ENCODE results near the gene ADTRP. TPM values are rescaled to one million over a fixed set of nuclear protein-coding genes. Genes with fewer than 3 reads are reported as not detected.

Gene ADTRP
- total RNA-seq, 1 donor from 2014 or later = 42.5 TPM

GRCh38 chr6:11738234-11738633 lies 40.4 kb downstream of the ADTRP start:
- Histone ChIP-seq H3K36me3 (no peaks in the 10 kb centered on the region), H3K4me1 (peaks cover 7% of the 10 kb centered on the region), H3K4me3 (no peak overlapping the region), H3K27me3 (ENCODE audit: low read depth) (no peaks in the 10 kb centered on the region), H3K9me3 (no peaks in the 10 kb centered on the region), H3K27ac (no peak overlapping the region)
- TF ChIP-seq CTCF (IDR thresholded peaks at IDR 0.05) = no peak
- intact Hi-C loops (cut with DNase I) = no loop called here
- ATAC-seq = no peak
- DNase-seq = no peak

- Histone ChIP-seq H3K9me3 (no peaks in the 10 kb centered on the region), H3K4me1 (peaks cover 6% of the 10 kb centered on the region), H3K27me3 (ENCODE audit: low read depth) (no peaks in the 10 kb centered on the region), H3K36me3 (no peaks in the 10 kb centered on the region), H3K4me3 (no peak overlapping the region), H3K27ac (no peak overlapping the region)
- intact Hi-C loops (cut with DNase I) = no loop called here
- DNase-seq = no peak
- no peak for ATAC-seq
- TF ChIP-seq CTCF (IDR thresholded peaks at IDR 0.05) = no peak
Observed at GRCh38 chr6:11736601-11737000, 42.0 kb downstream of the ADTRP start.

- Histone ChIP-seq H3K36me3 (no peaks in the 10 kb centered on the region), H3K27me3 (ENCODE audit: low read depth) (no peaks in the 10 kb centered on the region), H3K9me3 (no peaks in the 10 kb centered on the region), H3K27ac (no peak overlapping the region), H3K4me3 (no peak overlapping the region), H3K4me1 (peaks cover 16% of the 10 kb centered on the region)
- TF ChIP-seq CTCF (IDR thresholded peaks at IDR 0.05) = no peak
- DNase-seq (no peak), ATAC-seq (no peak)
- intact Hi-C loops (cut with DNase I) = no loop called here
Observed at GRCh38 chr6:11734861-11735613, 43.6 kb downstream of the ADTRP start.

- Histone ChIP-seq H3K27ac (peak overlapping the region; percentile 61), H3K4me1 (peaks cover 13% of the 10 kb centered on the region), H3K9me3 (no peaks in the 10 kb centered on the region), H3K27me3 (ENCODE audit: low read depth) (no peaks in the 10 kb centered on the region), H3K36me3 (no peaks in the 10 kb centered on the region), H3K4me3 (no peak overlapping the region)
- ATAC-seq (peak; percentile 82 to 90), DNase-seq (peak; percentile 80)
- TF ChIP-seq CTCF (IDR thresholded peaks at IDR 0.05) = no peak
- intact Hi-C loops (cut with DNase I) = no loop called here
Observed at GRCh38 chr6:11732036-11732631, 46.5 kb downstream of the ADTRP start.

- intact Hi-C loops (cut with DNase I) = no loop called here
- H3K36me3 ChIP-seq = no peaks in the 10 kb centered on the region
- H3K9me3 ChIP-seq = no peaks in the 10 kb centered on the region
- no peaks in the 10 kb centered on the region for H3K27me3 ChIP-seq (ENCODE audit: low read depth)
- DNase-seq (no peak), ATAC-seq (no peak)
- no peak for TF ChIP-seq CTCF (IDR thresholded peaks at IDR 0.05)
- no peak overlapping the region for H3K4me3 ChIP-seq
- H3K27ac ChIP-seq = peak overlapping the region; percentile 61
- H3K4me1 ChIP-seq = peaks cover 13% of the 10 kb centered on the region
Observed at GRCh38 chr6:11731423-11731822, 47.2 kb downstream of the ADTRP start.
